SK-N-SH (cell line): ENCODE results near the gene TXNDC8.

Experiments
- CHD2 ChIP-seq: fragments of 150-350 bp; IDR thresholded peaks from 2 replicates; pipeline ENCODE4 v1.6.1; 2018; ENCODE audit warnings: low read length; ENCODE audit not compliant: partially characterized antibody
- EZH2phosphoT487 ChIP-seq: fragments of 200-600 bp; sonication (generic); IDR thresholded peaks from 2 replicates; pipeline ENCODE4 v1.6.1; 2017; ENCODE audit warnings: low read depth, mixed run types, mild to moderate bottlenecking, antibody characterized with exemption, moderate library complexity, borderline replicate concordance
- RFX5 ChIP-seq: IDR thresholded peaks from 2 replicates; pipeline ENCODE4 v1.6.1; 2012; ENCODE audit warnings: mild to moderate bottlenecking, improper control_type of control experiment, low read length
- YY1 ChIP-seq: IDR thresholded peaks from 2 replicates; pipeline ENCODE4 v1.4.0; 2012; ENCODE audit warnings: low read depth, mild to moderate bottlenecking
- TF ChIP-seq, protein P1 (sequence below): fragments of 150-350 bp; IDR thresholded peaks from 2 replicates; pipeline ENCODE4 v1.6.1; 2017; ENCODE audit warnings: antibody characterized with exemption, low read length, low read depth, borderline replicate concordance
- TF ChIP-seq, protein P2 (sequence below): fragments of 200-600 bp; sonication (generic); IDR thresholded peaks from 2 replicates; pipeline ENCODE4 v1.6.1; 2017; ENCODE audit warnings: antibody characterized with exemption, mild to moderate bottlenecking, moderate library complexity
- TF ChIP-seq, protein P3 (sequence below): IDR thresholded peaks from 2 replicates; pipeline ENCODE4 v1.4.0; 2012; ENCODE audit warnings: low read depth

DNA sequence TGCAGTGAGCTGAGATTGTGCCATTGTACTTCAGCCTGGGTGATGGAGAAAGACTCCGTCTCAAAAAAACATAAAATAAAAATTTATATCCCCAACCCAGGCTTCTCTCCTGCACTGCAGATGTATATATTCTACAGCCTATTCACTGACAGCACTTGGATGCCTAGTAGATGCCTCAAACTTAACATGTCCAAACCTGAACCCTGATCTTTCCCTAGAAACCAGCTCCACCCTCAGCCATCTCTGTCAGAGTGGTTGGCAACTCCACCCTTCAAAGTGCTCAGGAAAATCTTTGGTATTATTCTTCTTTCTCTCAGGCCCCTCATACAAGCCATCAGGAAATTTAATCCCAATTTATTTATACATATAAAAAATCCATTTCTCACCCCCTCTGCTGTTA is 44.4 kb downstream of the TXNDC8 start:
- TF ChIP-seq YY1 (no peak), RFX5 (no peak), CHD2 (no peak), EZH2phosphoT487 (no peak)
- TF ChIP-seq, protein P1, sequence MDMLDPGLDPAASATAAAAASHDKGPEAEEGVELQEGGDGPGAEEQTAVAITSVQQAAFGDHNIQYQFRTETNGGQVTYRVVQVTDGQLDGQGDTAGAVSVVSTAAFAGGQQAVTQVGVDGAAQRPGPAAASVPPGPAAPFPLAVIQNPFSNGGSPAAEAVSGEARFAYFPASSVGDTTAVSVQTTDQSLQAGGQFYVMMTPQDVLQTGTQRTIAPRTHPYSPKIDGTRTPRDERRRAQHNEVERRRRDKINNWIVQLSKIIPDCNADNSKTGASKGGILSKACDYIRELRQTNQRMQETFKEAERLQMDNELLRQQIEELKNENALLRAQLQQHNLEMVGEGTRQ, result no peak
- TF ChIP-seq, protein P2, sequence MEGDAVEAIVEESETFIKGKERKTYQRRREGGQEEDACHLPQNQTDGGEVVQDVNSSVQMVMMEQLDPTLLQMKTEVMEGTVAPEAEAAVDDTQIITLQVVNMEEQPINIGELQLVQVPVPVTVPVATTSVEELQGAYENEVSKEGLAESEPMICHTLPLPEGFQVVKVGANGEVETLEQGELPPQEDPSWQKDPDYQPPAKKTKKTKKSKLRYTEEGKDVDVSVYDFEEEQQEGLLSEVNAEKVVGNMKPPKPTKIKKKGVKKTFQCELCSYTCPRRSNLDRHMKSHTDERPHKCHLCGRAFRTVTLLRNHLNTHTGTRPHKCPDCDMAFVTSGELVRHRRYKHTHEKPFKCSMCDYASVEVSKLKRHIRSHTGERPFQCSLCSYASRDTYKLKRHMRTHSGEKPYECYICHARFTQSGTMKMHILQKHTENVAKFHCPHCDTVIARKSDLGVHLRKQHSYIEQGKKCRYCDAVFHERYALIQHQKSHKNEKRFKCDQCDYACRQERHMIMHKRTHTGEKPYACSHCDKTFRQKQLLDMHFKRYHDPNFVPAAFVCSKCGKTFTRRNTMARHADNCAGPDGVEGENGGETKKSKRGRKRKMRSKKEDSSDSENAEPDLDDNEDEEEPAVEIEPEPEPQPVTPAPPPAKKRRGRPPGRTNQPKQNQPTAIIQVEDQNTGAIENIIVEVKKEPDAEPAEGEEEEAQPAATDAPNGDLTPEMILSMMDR, result no peak
- TF ChIP-seq, protein P3, sequence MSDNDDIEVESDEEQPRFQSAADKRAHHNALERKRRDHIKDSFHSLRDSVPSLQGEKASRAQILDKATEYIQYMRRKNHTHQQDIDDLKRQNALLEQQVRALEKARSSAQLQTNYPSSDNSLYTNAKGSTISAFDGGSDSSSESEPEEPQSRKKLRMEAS, result no peak
